ENCODE measurements around the gene ASB4.

The ASB4 gene

GRCh38 chr7:95525503-95525902, 39.8 kb downstream of the ASB4 start:
- Histone ChIP-seq H3K27me3 (ENCODE audit: control insufficient read depth in 5 of 5, insufficient read depth in 4 of 5, low read length in 5 of 5) (no peaks in the 10 kb centered on the region), H3K27ac (ENCODE audit: low read depth, low read length) (no peak overlapping the region), H3K4me1 (ENCODE audit: control insufficient read depth in 5 of 5, insufficient read depth in 5 of 5, low read length in 5 of 5) (peaks cover 0 to 19% (median 8%) of the 10 kb centered on the region in 5 donors), H3K9ac (ENCODE audit: low read length in 5 of 5) (no peak overlapping the region), H3K9me3 (ENCODE audit: control insufficient read depth in 5 of 5, low read length in 5 of 5) (no peaks in the 10 kb centered on the region), H3K36me3 (ENCODE audit: control insufficient read depth in 5 of 5, insufficient read depth in 5 of 5, low read length in 5 of 5) (no peaks in the 10 kb centered on the region), H3K4me3 (ENCODE audit: low read depth in 1 of 5, low read length in 5 of 5) (no peak overlapping the region)

- no peak overlapping the region for H3K4me3 ChIP-seq (ENCODE audit: low read depth in 1 of 5, low read length in 5 of 5)
- H3K36me3 ChIP-seq (ENCODE audit: control insufficient read depth in 5 of 5, insufficient read depth in 5 of 5, low read length in 5 of 5) = no peaks in the 10 kb centered on the region
- H3K27me3 ChIP-seq (ENCODE audit: control insufficient read depth in 5 of 5, insufficient read depth in 4 of 5, low read length in 5 of 5) = no peaks in the 10 kb centered on the region
- no peak overlapping the region for H3K27ac ChIP-seq (ENCODE audit: low read depth, low read length)
- H3K9me3 ChIP-seq (ENCODE audit: control insufficient read depth in 5 of 5, low read length in 5 of 5) = no peaks in the 10 kb centered on the region
- no peak overlapping the region for H3K9ac ChIP-seq (ENCODE audit: low read length in 5 of 5)
- H3K4me1 ChIP-seq (ENCODE audit: control insufficient read depth in 5 of 5, insufficient read depth in 5 of 5, low read length in 5 of 5) = peaks cover 0 to 19% (median 8%) of the 10 kb centered on the region in 5 donors
Measured at GRCh38 chr7:95526128-95526738, 40.5 kb downstream of the ASB4 start.

- no peaks in the 10 kb centered on the region for H3K27me3 ChIP-seq (ENCODE audit: control insufficient read depth in 5 of 5, insufficient read depth in 4 of 5, low read length in 5 of 5)
- H3K27ac ChIP-seq (ENCODE audit: low read depth, low read length) = no peak overlapping the region
- no peak overlapping the region for H3K4me3 ChIP-seq (ENCODE audit: low read depth in 1 of 5, low read length in 5 of 5)
- H3K36me3 ChIP-seq (ENCODE audit: control insufficient read depth in 5 of 5, insufficient read depth in 5 of 5, low read length in 5 of 5) = no peaks in the 10 kb centered on the region
- H3K9ac ChIP-seq (ENCODE audit: low read length in 5 of 5) = no peak overlapping the region
- H3K9me3 ChIP-seq (ENCODE audit: control insufficient read depth in 5 of 5, low read length in 5 of 5) = no peaks in the 10 kb centered on the region
- H3K4me1 ChIP-seq (ENCODE audit: control insufficient read depth in 5 of 5, insufficient read depth in 5 of 5, low read length in 5 of 5) = peaks cover 0 to 19% (median 8%) of the 10 kb centered on the region in 5 donors
Measured at GRCh38 chr7:95527033-95527775, 41.5 kb downstream of the ASB4 start.

GRCh38 chr7:95527776-95528250, 42.1 kb downstream of the ASB4 start:
- no peak overlapping the region for H3K9ac ChIP-seq (ENCODE audit: low read length in 5 of 5)
- no peaks in the 10 kb centered on the region for H3K36me3 ChIP-seq (ENCODE audit: control insufficient read depth in 5 of 5, insufficient read depth in 5 of 5, low read length in 5 of 5)
- peaks cover 0 to 19% (median 8%) of the 10 kb centered on the region in 5 donors for H3K4me1 ChIP-seq (ENCODE audit: control insufficient read depth in 5 of 5, insufficient read depth in 5 of 5, low read length in 5 of 5)
- H3K9me3 ChIP-seq (ENCODE audit: control insufficient read depth in 5 of 5, low read length in 5 of 5) = no peaks in the 10 kb centered on the region
- no peaks in the 10 kb centered on the region for H3K27me3 ChIP-seq (ENCODE audit: control insufficient read depth in 5 of 5, insufficient read depth in 4 of 5, low read length in 5 of 5)
- no peak overlapping the region for H3K27ac ChIP-seq (ENCODE audit: low read depth, low read length)
- H3K4me3 ChIP-seq (ENCODE audit: low read depth in 1 of 5, low read length in 5 of 5) = no peak overlapping the region

GRCh38 chr7:95529701-95530100, 44.0 kb downstream of the ASB4 start:
- Histone ChIP-seq H3K36me3 (ENCODE audit: control insufficient read depth in 5 of 5, insufficient read depth in 5 of 5, low read length in 5 of 5) (no peaks in the 10 kb centered on the region), H3K27me3 (ENCODE audit: control insufficient read depth in 5 of 5, insufficient read depth in 4 of 5, low read length in 5 of 5) (no peaks in the 10 kb centered on the region), H3K9me3 (ENCODE audit: control insufficient read depth in 5 of 5, low read length in 5 of 5) (no peaks in the 10 kb centered on the region), H3K4me3 (ENCODE audit: low read depth in 1 of 5, low read length in 5 of 5) (no peak overlapping the region), H3K9ac (ENCODE audit: low read length in 5 of 5) (no peak overlapping the region), H3K27ac (ENCODE audit: low read depth, low read length) (no peak overlapping the region), H3K4me1 (ENCODE audit: control insufficient read depth in 5 of 5, insufficient read depth in 5 of 5, low read length in 5 of 5) (peaks cover 0 to 18% (median 8%) of the 10 kb centered on the region in 5 donors)

GRCh38 chr7:95530881-95531280, 45.1 kb downstream of the ASB4 start:
- Histone ChIP-seq H3K4me1 (ENCODE audit: control insufficient read depth in 5 of 5, insufficient read depth in 5 of 5, low read length in 5 of 5) (peaks cover 0 to 10% (median 8%) of the 10 kb centered on the region in 5 donors), H3K9ac (ENCODE audit: low read length in 5 of 5) (no peak overlapping the region), H3K4me3 (ENCODE audit: low read depth in 1 of 5, low read length in 5 of 5) (no peak overlapping the region), H3K27ac (ENCODE audit: low read depth, low read length) (no peak overlapping the region), H3K9me3 (ENCODE audit: control insufficient read depth in 5 of 5, low read length in 5 of 5) (no peaks in the 10 kb centered on the region), H3K36me3 (ENCODE audit: control insufficient read depth in 5 of 5, insufficient read depth in 5 of 5, low read length in 5 of 5) (no peaks in the 10 kb centered on the region), H3K27me3 (ENCODE audit: control insufficient read depth in 5 of 5, insufficient read depth in 4 of 5, low read length in 5 of 5) (no peaks in the 10 kb centered on the region)

- no peaks in the 10 kb centered on the region for H3K36me3 ChIP-seq (ENCODE audit: control insufficient read depth in 5 of 5, insufficient read depth in 5 of 5, low read length in 5 of 5)
- no peak overlapping the region for H3K9ac ChIP-seq (ENCODE audit: low read length in 5 of 5)
- H3K27me3 ChIP-seq (ENCODE audit: control insufficient read depth in 5 of 5, insufficient read depth in 4 of 5, low read length in 5 of 5) = no peaks in the 10 kb centered on the region
- H3K4me1 ChIP-seq (ENCODE audit: control insufficient read depth in 5 of 5, insufficient read depth in 5 of 5, low read length in 5 of 5) = peaks cover 0 to 9% (median 3%) of the 10 kb centered on the region in 5 donors
- H3K27ac ChIP-seq (ENCODE audit: low read depth, low read length) = no peak overlapping the region
- no peaks in the 10 kb centered on the region for H3K9me3 ChIP-seq (ENCODE audit: control insufficient read depth in 5 of 5, low read length in 5 of 5)
- no peak overlapping the region for H3K4me3 ChIP-seq (ENCODE audit: low read depth in 1 of 5, low read length in 5 of 5)
Measured at GRCh38 chr7:95531605-95532219, 46.0 kb downstream of the ASB4 start.

GRCh38 chr7:95534796-95535195, 49.1 kb downstream of the ASB4 start:
- Histone ChIP-seq H3K4me1 (ENCODE audit: control insufficient read depth in 5 of 5, insufficient read depth in 5 of 5, low read length in 5 of 5) (no peaks in the 10 kb centered on the region), H3K27me3 (ENCODE audit: control insufficient read depth in 5 of 5, insufficient read depth in 4 of 5, low read length in 5 of 5) (no peaks in the 10 kb centered on the region), H3K9me3 (ENCODE audit: control insufficient read depth in 5 of 5, low read length in 5 of 5) (no peaks in the 10 kb centered on the region), H3K4me3 (ENCODE audit: low read depth in 1 of 5, low read length in 5 of 5) (no peak overlapping the region), H3K36me3 (ENCODE audit: control insufficient read depth in 5 of 5, insufficient read depth in 5 of 5, low read length in 5 of 5) (no peaks in the 10 kb centered on the region), H3K27ac (ENCODE audit: low read depth, low read length) (no peak overlapping the region), H3K9ac (ENCODE audit: low read length in 5 of 5) (no peak overlapping the region)

- no peaks in the 10 kb centered on the region for H3K27me3 ChIP-seq (ENCODE audit: control insufficient read depth in 5 of 5, insufficient read depth in 4 of 5, low read length in 5 of 5)
Measured at GRCh38 chr7:95535662-95536061, 49.9 kb downstream of the ASB4 start.

GRCh38 chr7:95536656-95537311, 51.0 kb downstream of the ASB4 start:
- no peak overlapping the region for H3K27ac ChIP-seq (ENCODE audit: low read depth, low read length)
- no peaks in the 10 kb centered on the region for H3K4me1 ChIP-seq (ENCODE audit: control insufficient read depth in 5 of 5, insufficient read depth in 5 of 5, low read length in 5 of 5)
- H3K4me3 ChIP-seq (ENCODE audit: low read depth in 1 of 5, low read length in 5 of 5) = no peak overlapping the region
- no peaks in the 10 kb centered on the region for H3K36me3 ChIP-seq (ENCODE audit: control insufficient read depth in 5 of 5, insufficient read depth in 5 of 5, low read length in 5 of 5)
- H3K27me3 ChIP-seq (ENCODE audit: control insufficient read depth in 5 of 5, insufficient read depth in 4 of 5, low read length in 5 of 5) = no peaks in the 10 kb centered on the region
- no peak overlapping the region for H3K9ac ChIP-seq (ENCODE audit: low read length in 5 of 5)
- no peaks in the 10 kb centered on the region for H3K9me3 ChIP-seq (ENCODE audit: control insufficient read depth in 5 of 5, low read length in 5 of 5)

More at GRCh38 chr7:95535662-95536061, 49.9 kb downstream of the ASB4 start:
- no peaks in the 10 kb centered on the region for H3K9me3 ChIP-seq (ENCODE audit: control insufficient read depth in 5 of 5, low read length in 5 of 5)
- H3K4me3 ChIP-seq (ENCODE audit: low read depth in 1 of 5, low read length in 5 of 5) = no peak overlapping the region
- no peaks in the 10 kb centered on the region for H3K36me3 ChIP-seq (ENCODE audit: control insufficient read depth in 5 of 5, insufficient read depth in 5 of 5, low read length in 5 of 5)
- no peak overlapping the region for H3K27ac ChIP-seq (ENCODE audit: low read depth, low read length)
- H3K9ac ChIP-seq (ENCODE audit: low read length in 5 of 5) = no peak overlapping the region
- H3K4me1 ChIP-seq (ENCODE audit: control insufficient read depth in 5 of 5, insufficient read depth in 5 of 5, low read length in 5 of 5) = no peaks in the 10 kb centered on the region
